Measurements from ENCODE around the gene PRKCQ.

- TF ChIP-seq CTCF (IDR thresholded peaks at IDR 0.05) (no peak), POLR2A (IDR thresholded peaks at IDR 0.05) (no peak)
Measured at GRCh38 chr10:6603142-6604125, 23.4 kb upstream of the PRKCQ start.

Data from testis (tissue), 2 donors.